Measurements from ENCODE around the gene CORO2B. TPM values are rescaled to one million over a fixed set of nuclear protein-coding genes. Genes with fewer than 3 reads are reported as not detected.

The CORO2B gene
- total RNA-seq, 1 donor from 2014 or later: 11.0 TPM

GRCh38 chr15:68572309-68572708, 6.5 kb upstream of the CORO2B start:
- intact Hi-C loops (cut with DNase I): no loop called here
- H3K27me3 ChIP-seq: no peaks in the 10 kb centered on the region
- no peak for DNase-seq (ENCODE audit: low spot score in 2 of 2)
- no peaks in the 10 kb centered on the region for H3K36me3 ChIP-seq
- no peak for TF ChIP-seq CTCF (IDR thresholded peaks at IDR 0.05)
- H3K9me3 ChIP-seq: no peaks in the 10 kb centered on the region
- H3K4me1 ChIP-seq: no peaks in the 10 kb centered on the region
- no peak overlapping the region for H3K27ac ChIP-seq
- H3K4me3 ChIP-seq: no peak overlapping the region

GRCh38 chr15:68572921-68573320, 5.9 kb upstream of the CORO2B start:
- Histone ChIP-seq H3K27me3 (no peaks in the 10 kb centered on the region), H3K4me3 (no peak overlapping the region), H3K36me3 (no peaks in the 10 kb centered on the region), H3K4me1 (peaks cover 0 to 3% of the 10 kb centered on the region in 2 donors), H3K9me3 (no peaks in the 10 kb centered on the region), H3K27ac (no peak overlapping the region)
- intact Hi-C loops (cut with DNase I): no loop called here
- DNase-seq (ENCODE audit: low spot score in 2 of 2): no peak
- no peak for TF ChIP-seq CTCF (IDR thresholded peaks at IDR 0.05)

- intact Hi-C loops (cut with DNase I): no loop called here
- Histone ChIP-seq H3K4me1 (peaks cover 0 to 5% of the 10 kb centered on the region in 2 donors), H3K27ac (no peak overlapping the region), H3K4me3 (no peak overlapping the region), H3K36me3 (no peaks in the 10 kb centered on the region), H3K9me3 (no peaks in the 10 kb centered on the region), H3K27me3 (no peaks in the 10 kb centered on the region)
- no peak for TF ChIP-seq CTCF (IDR thresholded peaks at IDR 0.05)
- DNase-seq (ENCODE audit: low spot score in 2 of 2): no peak
Measured at GRCh38 chr15:68574046-68574445, 4.7 kb upstream of the CORO2B start.

GRCh38 chr15:68574629-68575028, 4.2 kb upstream of the CORO2B start:
- no peaks in the 10 kb centered on the region for H3K9me3 ChIP-seq
- H3K4me3 ChIP-seq: no peak overlapping the region
- no peaks in the 10 kb centered on the region for H3K36me3 ChIP-seq
- no peak for TF ChIP-seq CTCF (IDR thresholded peaks at IDR 0.05)
- H3K27ac ChIP-seq: no peak overlapping the region
- no peak for DNase-seq (ENCODE audit: low spot score in 2 of 2)
- H3K27me3 ChIP-seq: no peaks in the 10 kb centered on the region
- H3K4me1 ChIP-seq: peaks cover 3 to 5% of the 10 kb centered on the region in 2 donors
- intact Hi-C loops (cut with DNase I): loop anchor here (5.0 kb wide), 2 partner anchors 48 to 63 kb away; no protein-coding TSS in a partner anchor

GRCh38 chr15:68576235-68576892, 2.4 kb upstream of the CORO2B start:
- DNase-seq (ENCODE audit: low spot score in 2 of 2): no peak
- H3K27me3 ChIP-seq: no peaks in the 10 kb centered on the region
- no peak overlapping the region for H3K4me3 ChIP-seq
- no peak for TF ChIP-seq CTCF (IDR thresholded peaks at IDR 0.05)
- H3K9me3 ChIP-seq: no peaks in the 10 kb centered on the region
- no peaks in the 10 kb centered on the region for H3K36me3 ChIP-seq
- H3K4me1 ChIP-seq: peaks cover 3 to 5% of the 10 kb centered on the region in 2 donors
- intact Hi-C loops (cut with DNase I): loop anchor here (5.0 kb wide), 2 partner anchors 46 to 61 kb away; no protein-coding TSS in a partner anchor
- H3K27ac ChIP-seq: no peak overlapping the region

All from ascending aorta (tissue), 2 donors.